K562 (cell line): ENCODE measurements around the gene TGFA. TPM values are rescaled to one million over a fixed set of nuclear protein-coding genes. Genes with fewer than 3 reads are reported as not detected.

Experiments used
- ATAC-seq: fragments of 200-7000 bp; cut with Tn5 transposase; 3 replicates; pipeline ENCODE4 v1.9.1; 2020; ENCODE audit warnings: moderate library complexity
- BruUV-seq: library from RNA; stranded (reverse); fragments of 400-500 nt; replicated peaks from 2 replicates; lab custom pipeline; 2021; lab: Mats Ljungman, UMichigan
- CTCF ChIA-PET: fragments of 300-600 bp; formaldehyde crosslinking; extraction: SDS; loops from one replicate; lab custom pipeline; 2021; ENCODE audit warnings: low intra/inter-chr PET ratio; lab: Yijun Ruan, JAX
- POLR2A ChIA-PET: fragments of 300-600, 350-650 bp; sonication (Branson Sonifier 250); formaldehyde crosslinking; extraction: SDS; loops from one replicate; lab custom pipeline; 2021; ENCODE audit warnings: antibody characterized with exemption, inconsistent platforms; lab: Yijun Ruan, JAX
- DNase-seq, 4 experiments: peaks; one replicate each; pipeline versions ENCODE4 v3.0.0 to v3.0.0-alpha.2; 2011 to 2018; ENCODE audit warnings: low spot score in 3 of 4, mixed read lengths in 3 of 4; ENCODE audit errors: extremely low read depth in 1 of 4
- FAIRE-seq: peaks from 2 replicates; lab custom pipeline; 2011; peaks lifted over from hg19 to GRCh38; lab: Jason Lieb, UNC
- H2AFZ ChIP-seq: 2 replicates; pipeline ENCODE4 v1.6.0; 2011; ENCODE audit warnings: low read depth, low read length, control low read depth, inconsistent platforms
- H3K27ac ChIP-seq: fragments of 200-600 bp; 3 replicates; pipeline ENCODE4 v1.8.0; 2011; ENCODE audit warnings: low read depth, mild to moderate bottlenecking, control low read depth, inconsistent platforms, low read length, moderate library complexity, mixed read lengths; ENCODE audit errors: extremely low read depth
- H3K27me3 ChIP-seq, 2 experiments: fragments of 300-600 bp in 1 of 2; 2 replicates in 1 of 2; 3 replicates in 1 of 2; pipeline versions ENCODE4 v1.6.0 to v1.8.0; 2011; ENCODE audit warnings: inconsistent platforms in 2 of 2, low read length in 2 of 2, mild to moderate bottlenecking in 1 of 2, mixed read lengths in 1 of 2, moderate library complexity in 1 of 2; ENCODE audit not compliant: control insufficient read depth in 2 of 2, insufficient read depth in 2 of 2
- H3K36me3 ChIP-seq: fragments of 300-600 bp; 3 replicates; pipeline ENCODE4 v1.8.0; 2011; ENCODE audit warnings: mild to moderate bottlenecking, low read length, inconsistent platforms; ENCODE audit not compliant: control insufficient read depth, insufficient read depth
- H3K4me1 ChIP-seq, 2 experiments: fragments of 200-600 bp in 1 of 2; replicated peaks in 1 of 2; 2 replicates in 1 of 2; 3 replicates in 1 of 2; pipeline versions ENCODE4 v1.5.1 to v1.8.0; 2011; ENCODE audit warnings: inconsistent platforms in 2 of 2, low read length in 2 of 2, mild to moderate bottlenecking in 1 of 2, mixed read lengths in 1 of 2, moderate library complexity in 1 of 2; ENCODE audit not compliant: control insufficient read depth in 2 of 2, insufficient read depth in 2 of 2
- H3K4me2 ChIP-seq: 2 replicates; pipeline ENCODE4 v1.6.1; 2011; ENCODE audit warnings: low read length, control low read depth, inconsistent platforms, mixed read lengths; ENCODE audit not compliant: insufficient read depth
- H3K4me3 ChIP-seq: fragments of 200-600 bp; sonication (generic), shearing (Covaris generic); 2 replicates; pipeline ENCODE4 v1.5.1; 2016; ENCODE audit warnings: control low read depth, inconsistent platforms
- H3K79me2 ChIP-seq: fragments of 200-600 bp; 3 replicates; pipeline ENCODE4 v1.8.0; 2011; ENCODE audit warnings: low read length, inconsistent platforms; ENCODE audit not compliant: control insufficient read depth, insufficient read depth
- H3K9ac ChIP-seq, 2 experiments: 2 replicates each; pipeline versions ENCODE4 v1.6.0 to v1.6.1; 2011; ENCODE audit warnings: low read depth in 2 of 2, low read length in 2 of 2, control low read depth in 1 of 2, inconsistent platforms in 1 of 2, mild to moderate bottlenecking in 1 of 2, mixed read lengths in 1 of 2; ENCODE audit not compliant: insufficient read depth in 1 of 2
- H3K9me1 ChIP-seq: one replicate; pipeline ENCODE4 v1.6.0; 2011; ENCODE audit warnings: inconsistent platforms, mild to moderate bottlenecking, low read length, moderate library complexity; ENCODE audit not compliant: control insufficient read depth, insufficient read depth
- H3K9me3 ChIP-seq: replicated peaks from 2 replicates; pipeline ENCODE4 v1.5.1; 2011; ENCODE audit warnings: low read depth, low read length, inconsistent platforms; ENCODE audit not compliant: control insufficient read depth, insufficient read depth
- H4K20me1 ChIP-seq: replicated peaks from 2 replicates; pipeline ENCODE4 v1.6.1; 2011; ENCODE audit warnings: low read length, inconsistent platforms, mixed read lengths; ENCODE audit not compliant: control insufficient read depth, insufficient read depth
- CBX2 ChIP-seq: fragments of 200-600 bp; sonication (generic); IDR thresholded peaks from one replicate; pipeline ENCODE4 v1.6.1; 2012; ENCODE audit warnings: mild to moderate bottlenecking, low read length, inconsistent platforms; ENCODE audit not compliant: insufficient read depth, poor library complexity, severe bottlenecking
- HDAC6 ChIP-seq: IDR thresholded peaks from 2 replicates; pipeline ENCODE4 v1.6.1; 2012; ENCODE audit warnings: low read depth, mild to moderate bottlenecking, control low read depth, inconsistent platforms, low read length, moderate library complexity
- IRF9 ChIP-seq: fragments of 450-650 bp; IDR thresholded peaks from 2 replicates; pipeline ENCODE4 v1.6.1; 2016; ENCODE audit warnings: missing biosample characterization, missing genetic modification characterization
- MEIS2 ChIP-seq: fragments of 450-650 bp; IDR thresholded peaks from 2 replicates; pipeline ENCODE4 v1.6.1; 2014; ENCODE audit warnings: mild to moderate bottlenecking; ENCODE audit not compliant: partially characterized antibody
- NFATC3 ChIP-seq: fragments of 450-650 bp; IDR thresholded peaks from 2 replicates; pipeline ENCODE4 v1.6.1; 2017; ENCODE audit warnings: mild to moderate bottlenecking
- POLR2A ChIP-seq: fragments of 450-650 bp; conservative IDR thresholded peaks from 2 replicates; pipeline ENCODE4 v1.6.1; 2016
- SMARCC2 ChIP-seq: fragments of 450-650 bp; IDR thresholded peaks from 2 replicates; pipeline ENCODE4 v1.6.1; 2017; ENCODE audit warnings: antibody characterized with exemption, moderate library complexity, mild to moderate bottlenecking, low read depth
- TBL1XR1 ChIP-seq, 2 experiments: IDR thresholded peaks; 2 replicates each; pipeline ENCODE4 v1.6.1; 2012; ENCODE audit warnings: improper control_type of control experiment in 2 of 2, low read length in 2 of 2, mild to moderate bottlenecking in 1 of 2
- ZNF583 ChIP-seq: fragments of 250-450 bp; sonication (Bioruptor Pico); IDR thresholded peaks from 2 replicates; pipeline ENCODE4 v1.4.0; 2020
- WGBS: fragments of 100-300 bp; shearing (Covaris generic); methylation state at CpG from one replicate; pipeline ENCODE4 v1.1.6; 2016; ENCODE audit warnings: low coverage, mixed read lengths; ENCODE audit not compliant: insufficient coverage; ENCODE audit errors: missing lambda C conversion rate; 5-methylcytosine and 5-hydroxymethylcytosine counted together
- in situ Hi-C: fragments of 300-500 bp; cut with MboI; formaldehyde crosslinking; loops from 4 replicates; pipeline ENCODE4 v1.15.0; 2018; ENCODE audit warnings: inconsistent platforms, mixed read lengths
- intact Hi-C: fragments of 100-400 bp; cut with micrococcal nuclease; formaldehyde crosslinking; loops from 2 replicates; pipeline ENCODE4 v1.14.2; 2022
- polyA plus RNA-seq, 8 experiments: library from polyadenylated mRNA; depleted of rRNA in 4 of 8; stranded (reverse) in 5 of 8; unstranded in 3 of 8; fragments of >200 nt; fragmentation: Nextera tagmentation in 2 of 8; fragmentation: Illumina TruSeq in 1 of 8; extraction: Ambion mirVana in 2 of 8; extraction: Trizol in 1 of 8; gene quantifications; 2 replicates each; pipeline versions ENCODE4 v1.2.1 to v1.2.3, GENCODE V29; 2011 to 2014; ENCODE audit warnings: inconsistent platforms in 1 of 8, missing spikeins in 1 of 8
- total RNA-seq, 7 experiments: library from RNA; depleted of rRNA in 6 of 7; stranded (reverse); fragments of >200 nt in 6 of 7; fragmentation: Illumina TruSeq in 2 of 7; extraction: Trizol in 2 of 7; gene quantifications; 2 replicates each; pipeline versions ENCODE4 v1.2.1 to v1.2.3, GENCODE V29; 2011 to 2021; ENCODE audit warnings: low replicate concordance in 1 of 7
- TF ChIP-seq, protein P1 (sequence below): fragments of 250-450 bp; sonication (Bioruptor Pico); IDR thresholded peaks from 2 replicates; pipeline ENCODE4 v1.5.0; 2021; ENCODE audit warnings: mild to moderate bottlenecking, borderline replicate concordance
- TF ChIP-seq, protein P2 (sequence below): fragments of 450-650 bp; conservative IDR thresholded peaks from 2 replicates; pipeline ENCODE4 v1.6.1; 2016; ENCODE audit warnings: missing genetic modification characterization, low read depth, mild to moderate bottlenecking, missing compliant biosample characterization, moderate library complexity

The TGFA gene
- total and polyA plus RNA-seq, 9 of the 15 experiments (the other 6 are each of a cell fraction or from before 2014, with no cell fraction given) = not detected

DNA sequence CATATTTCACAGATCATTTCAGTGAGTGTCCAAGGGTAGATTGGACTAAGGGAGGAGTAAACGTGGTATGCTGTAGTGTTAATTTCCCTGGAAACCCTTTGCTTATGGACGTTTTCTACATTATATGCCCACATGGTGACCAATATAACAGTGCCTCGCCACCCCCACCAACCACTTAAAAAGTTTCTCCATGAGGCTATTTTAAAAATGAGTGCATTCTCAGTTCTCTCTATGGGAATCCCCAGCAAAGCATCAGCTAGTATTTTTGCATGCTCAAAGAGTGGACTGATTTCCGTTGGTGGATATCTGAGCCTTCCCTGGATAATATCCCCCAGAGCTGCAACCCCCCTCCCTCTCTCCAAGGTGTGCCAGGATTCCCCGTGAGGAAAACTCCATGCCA lies 73.2 kb downstream of the TGFA start:
- H3K4me2 ChIP-seq = no peak overlapping the region
- CTCF ChIA-PET = no interaction called here
- in situ Hi-C loops = no loop called here

More for the DNA sequence above, 73.2 kb downstream of the TGFA start:
- no peak for FAIRE-seq
- Histone ChIP-seq H4K20me1 (no peaks in the 10 kb centered on the region), H3K4me3 (no peak overlapping the region), H3K36me3 (no peaks in the 10 kb centered on the region), H3K9me3 (no peaks in the 10 kb centered on the region), H3K27me3 (no peaks in the 10 kb centered on the region; a peak in 1 of 5 replicates), H2AFZ (no peak overlapping the region), H3K4me1 (no peaks in the 10 kb centered on the region), H3K79me2 (no peaks in the 10 kb centered on the region), H3K9me1 (no peaks in the 10 kb centered on the region), H3K27ac (no peak overlapping the region), H3K9ac (no peak overlapping the region)
- no peak for ATAC-seq
- POLR2A ChIA-PET = interaction anchor here (0.8 to 1.2 kb wide), 2 partner anchors 13 to 41 kb away, joined by 3 read pairs; no protein-coding TSS in a partner anchor
- WGBS = 2% methylated on average over 5 of the region's 5 CpGs
- no peak for TF ChIP-seq CBX2
- TF ChIP-seq NFATC3 = no peak
- no peak for TF ChIP-seq IRF9 (tag)
- no peak for TF ChIP-seq ZNF583 (CRISPR knock-in tag)
- TF ChIP-seq HDAC6 = no peak
- no peak for TF ChIP-seq MEIS2
- TF ChIP-seq, protein P1, sequence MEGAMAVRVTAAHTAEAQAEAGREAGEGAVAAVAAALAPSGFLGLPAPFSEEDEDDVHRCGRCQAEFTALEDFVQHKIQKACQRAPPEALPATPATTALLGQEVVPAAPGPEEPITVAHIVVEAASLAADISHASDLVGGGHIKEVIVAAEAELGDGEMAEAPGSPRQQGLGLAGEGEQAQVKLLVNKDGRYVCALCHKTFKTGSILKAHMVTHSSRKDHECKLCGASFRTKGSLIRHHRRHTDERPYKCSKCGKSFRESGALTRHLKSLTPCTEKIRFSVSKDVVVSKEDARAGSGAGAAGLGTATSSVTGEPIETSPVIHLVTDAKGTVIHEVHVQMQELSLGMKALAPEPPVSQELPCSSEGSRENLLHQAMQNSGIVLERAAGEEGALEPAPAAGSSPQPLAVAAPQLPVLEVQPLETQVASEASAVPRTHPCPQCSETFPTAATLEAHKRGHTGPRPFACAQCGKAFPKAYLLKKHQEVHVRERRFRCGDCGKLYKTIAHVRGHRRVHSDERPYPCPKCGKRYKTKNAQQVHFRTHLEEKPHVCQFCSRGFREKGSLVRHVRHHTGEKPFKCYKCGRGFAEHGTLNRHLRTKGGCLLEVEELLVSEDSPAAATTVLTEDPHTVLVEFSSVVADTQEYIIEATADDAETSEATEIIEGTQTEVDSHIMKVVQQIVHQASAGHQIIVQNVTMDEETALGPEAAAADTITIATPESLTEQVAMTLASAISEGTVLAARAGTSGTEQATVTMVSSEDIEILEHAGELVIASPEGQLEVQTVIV = no peak
- TF ChIP-seq POLR2A = no peak
- no peak for TF ChIP-seq SMARCC2
- TF ChIP-seq, protein P2, sequence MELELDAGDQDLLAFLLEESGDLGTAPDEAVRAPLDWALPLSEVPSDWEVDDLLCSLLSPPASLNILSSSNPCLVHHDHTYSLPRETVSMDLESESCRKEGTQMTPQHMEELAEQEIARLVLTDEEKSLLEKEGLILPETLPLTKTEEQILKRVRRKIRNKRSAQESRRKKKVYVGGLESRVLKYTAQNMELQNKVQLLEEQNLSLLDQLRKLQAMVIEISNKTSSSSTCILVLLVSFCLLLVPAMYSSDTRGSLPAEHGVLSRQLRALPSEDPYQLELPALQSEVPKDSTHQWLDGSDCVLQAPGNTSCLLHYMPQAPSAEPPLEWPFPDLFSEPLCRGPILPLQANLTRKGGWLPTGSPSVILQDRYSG (tag) = no peak
- TF ChIP-seq TBL1XR1 (IDR thresholded peaks at IDR 0.05; ENCODE audit: low read length in 2 of 2) = no peak
- BruUV-seq = no TSS peak
- DNase-seq = no peak
- intact Hi-C loops = no loop called here
